GM12864 (cell line): ENCODE results near the gene AACS.

Experiments used
- DNase-seq: peaks from one replicate; pipeline ENCODE4 v3.0.0-alpha.2; 2011; ENCODE audit warnings: low read depth
- H3K4me3 ChIP-seq: 2 replicates; pipeline ENCODE4 v1.5.1; 2011; ENCODE audit warnings: mild to moderate bottlenecking, low read depth, low read length, control low read depth
- TF ChIP-seq, protein P1 (sequence below): IDR thresholded peaks from 2 replicates; pipeline ENCODE4 v1.5.1; 2011; ENCODE audit warnings: low read depth, mild to moderate bottlenecking, moderate library complexity, low read length, control low read depth, inconsistent platforms; ENCODE audit errors: missing control alignments

Gene AACS

DNA sequence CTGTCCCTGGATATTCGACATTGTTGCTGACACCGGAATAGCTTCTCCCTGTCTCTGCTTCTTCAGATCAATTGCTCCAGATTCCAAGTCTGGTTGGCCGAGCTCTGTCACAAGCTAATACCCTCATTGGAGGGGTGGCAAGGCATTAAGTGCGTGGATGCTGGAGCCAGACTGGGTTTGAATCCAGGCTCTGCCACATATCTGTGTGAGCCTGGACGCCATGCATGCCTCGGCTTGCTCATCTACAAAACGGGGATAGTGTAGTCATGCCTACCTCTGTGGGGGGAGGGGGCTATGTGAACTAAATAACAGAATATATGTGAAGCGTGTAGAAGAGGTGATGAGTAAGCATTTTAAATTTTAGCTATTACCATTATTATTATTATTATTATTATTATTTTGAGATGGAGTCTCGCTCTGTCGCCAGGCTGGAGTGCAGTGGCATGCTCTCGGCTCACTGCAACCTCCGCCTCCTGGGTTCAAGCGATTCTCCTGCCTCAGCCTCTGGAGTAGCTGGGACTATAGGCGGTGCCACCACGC, 97.3 kb downstream of the AACS start:
- no peak for DNase-seq
- TF ChIP-seq, protein P1, sequence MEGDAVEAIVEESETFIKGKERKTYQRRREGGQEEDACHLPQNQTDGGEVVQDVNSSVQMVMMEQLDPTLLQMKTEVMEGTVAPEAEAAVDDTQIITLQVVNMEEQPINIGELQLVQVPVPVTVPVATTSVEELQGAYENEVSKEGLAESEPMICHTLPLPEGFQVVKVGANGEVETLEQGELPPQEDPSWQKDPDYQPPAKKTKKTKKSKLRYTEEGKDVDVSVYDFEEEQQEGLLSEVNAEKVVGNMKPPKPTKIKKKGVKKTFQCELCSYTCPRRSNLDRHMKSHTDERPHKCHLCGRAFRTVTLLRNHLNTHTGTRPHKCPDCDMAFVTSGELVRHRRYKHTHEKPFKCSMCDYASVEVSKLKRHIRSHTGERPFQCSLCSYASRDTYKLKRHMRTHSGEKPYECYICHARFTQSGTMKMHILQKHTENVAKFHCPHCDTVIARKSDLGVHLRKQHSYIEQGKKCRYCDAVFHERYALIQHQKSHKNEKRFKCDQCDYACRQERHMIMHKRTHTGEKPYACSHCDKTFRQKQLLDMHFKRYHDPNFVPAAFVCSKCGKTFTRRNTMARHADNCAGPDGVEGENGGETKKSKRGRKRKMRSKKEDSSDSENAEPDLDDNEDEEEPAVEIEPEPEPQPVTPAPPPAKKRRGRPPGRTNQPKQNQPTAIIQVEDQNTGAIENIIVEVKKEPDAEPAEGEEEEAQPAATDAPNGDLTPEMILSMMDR = no peak
- no peak overlapping the region for H3K4me3 ChIP-seq

DNA sequence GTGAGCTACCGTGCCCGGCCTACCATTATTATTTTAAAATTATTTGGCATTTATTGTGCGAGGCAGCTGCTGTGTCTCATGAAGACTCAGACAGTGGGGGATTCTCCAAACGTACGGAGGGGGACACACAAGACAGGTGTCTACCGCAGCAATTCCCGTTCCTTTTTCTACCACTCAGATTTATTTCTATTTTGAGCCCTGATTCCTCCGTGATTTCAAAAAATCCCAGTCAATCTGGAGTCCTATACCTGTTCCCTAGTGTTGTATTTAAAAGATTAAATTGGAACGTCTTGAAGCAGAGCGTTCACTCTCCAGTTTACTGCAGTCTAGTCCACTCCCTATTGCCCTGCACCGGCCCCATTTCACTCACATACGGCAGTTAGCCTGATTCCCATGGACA, 97.9 kb downstream of the AACS start:
- DNase-seq = no peak
- no peak overlapping the region for H3K4me3 ChIP-seq
- TF ChIP-seq, protein P1 = no peak

DNA sequence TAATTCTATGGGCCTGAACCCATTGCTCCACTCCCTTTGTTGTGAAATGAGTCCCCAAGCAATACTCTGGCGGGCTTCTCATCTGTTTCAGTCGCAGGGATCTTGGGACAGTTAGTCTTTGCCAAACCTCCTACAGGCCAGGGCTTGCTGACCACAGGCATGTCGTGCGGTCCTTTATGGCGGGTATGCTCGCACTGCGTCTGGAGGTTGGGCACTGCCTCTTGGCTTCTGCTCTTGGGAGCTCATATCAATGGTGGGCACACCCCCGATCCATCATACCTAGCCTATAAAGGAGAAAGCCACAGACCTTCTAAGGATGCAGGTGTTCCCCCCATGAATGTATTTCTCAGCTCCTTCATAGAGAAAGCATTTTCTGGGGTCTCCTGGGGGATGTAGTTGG, 99.3 kb downstream of the AACS start:
- TF ChIP-seq, protein P1 = no peak
- no peak overlapping the region for H3K4me3 ChIP-seq
- no peak for DNase-seq

DNA sequence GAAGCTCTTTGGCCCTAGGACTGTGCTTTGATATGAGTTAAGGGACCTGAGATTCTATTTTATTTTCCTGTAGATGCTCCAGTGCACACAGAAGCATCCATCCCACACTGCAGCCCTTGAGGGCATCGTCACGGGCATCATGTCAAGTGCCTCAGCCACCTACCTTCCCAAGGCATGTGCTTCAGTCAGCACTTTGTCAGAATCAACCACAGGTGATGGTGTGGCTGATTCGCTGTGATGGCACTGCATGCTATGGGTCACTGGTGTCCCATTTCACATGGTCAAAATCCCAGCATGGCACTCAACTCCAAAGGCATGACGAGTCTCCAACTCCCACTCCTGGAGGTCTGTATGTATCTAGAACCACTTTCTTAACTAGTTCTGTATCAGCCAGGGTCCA, 100.8 kb downstream of the AACS start:
- TF ChIP-seq, protein P1 = no peak
- no peak for DNase-seq
- no peak overlapping the region for H3K4me3 ChIP-seq

DNA sequence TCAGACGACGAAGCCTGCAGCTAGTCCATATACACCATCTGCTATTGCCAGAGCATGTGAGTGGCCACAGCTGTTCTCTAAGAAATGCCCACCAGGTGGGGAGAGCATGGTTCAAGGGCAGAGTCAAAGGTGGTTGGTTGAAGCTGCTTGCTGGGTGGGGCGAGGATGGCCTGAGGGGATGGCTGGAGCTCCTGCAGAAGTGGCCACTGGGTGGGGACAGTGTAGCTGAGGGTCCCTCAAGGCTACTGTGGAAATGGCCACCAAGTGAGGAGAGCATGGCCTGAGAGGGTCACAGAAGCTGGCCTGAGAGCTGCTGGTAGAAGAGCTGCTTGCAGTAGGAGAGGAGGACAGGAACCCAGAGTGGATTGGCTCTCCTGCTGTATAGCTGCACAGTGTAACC, 102.4 kb downstream of the AACS start:
- DNase-seq = no peak
- no peak overlapping the region for H3K4me3 ChIP-seq
- TF ChIP-seq, protein P1 = no peak

DNA sequence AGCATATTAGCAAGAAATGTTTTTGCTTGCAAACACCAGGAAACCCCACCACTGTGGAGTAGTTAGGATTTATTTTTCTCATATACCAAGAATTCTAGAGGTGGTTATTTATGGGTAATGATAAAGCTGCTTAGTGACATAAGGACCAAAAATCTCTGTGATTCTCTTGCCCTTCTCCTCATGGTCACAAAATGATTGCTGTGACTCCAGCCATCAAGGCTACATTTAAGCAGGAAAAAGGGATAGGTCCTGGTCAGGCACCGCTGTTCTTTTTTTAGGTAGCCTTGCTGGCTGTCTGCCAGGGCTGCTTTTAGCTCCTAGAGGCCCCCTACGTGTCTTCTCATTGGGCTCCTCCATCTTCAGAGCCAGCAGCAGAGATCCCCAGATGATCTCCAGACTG, 104.2 kb downstream of the AACS start:
- no peak for DNase-seq
- H3K4me3 ChIP-seq = no peak overlapping the region
- TF ChIP-seq, protein P1 = no peak

DNA sequence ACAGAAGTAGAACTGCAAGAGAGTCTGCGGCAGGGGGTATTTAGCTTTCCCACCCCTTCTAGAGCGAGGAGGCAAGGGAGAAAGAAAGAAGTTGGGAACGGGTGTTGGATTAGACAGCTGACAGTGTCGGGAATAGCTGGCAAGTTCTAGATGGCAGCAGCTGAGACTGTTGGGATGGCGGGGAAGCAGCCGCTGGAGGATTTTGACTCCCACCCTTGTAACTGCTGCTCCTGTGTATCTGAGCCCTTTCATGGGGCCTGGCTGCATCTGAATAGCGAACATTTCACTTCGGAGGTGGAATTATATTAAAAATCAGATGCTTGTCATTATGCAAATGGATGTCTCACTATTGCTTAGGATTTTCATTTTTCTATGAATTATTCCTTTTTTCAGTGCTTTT, 104.6 kb downstream of the AACS start:
- DNase-seq = no peak
- TF ChIP-seq, protein P1 = no peak
- H3K4me3 ChIP-seq = no peak overlapping the region
